ENCODE measurements around the gene ARFGAP1. TPM values are rescaled to one million over a fixed set of nuclear protein-coding genes. Genes with fewer than 3 reads are reported as not detected.

Gene ARFGAP1
- polyA plus RNA-seq, 2 of the 4 experiments (the other 2 are of a cell fraction): 41.0 to 106 TPM

- H3K27ac ChIP-seq: no peak overlapping the region
- no peak overlapping the region for H3K4me2 ChIP-seq
- DNase-seq (ENCODE audit: low read depth in 1 of 2, low spot score in 1 of 2): no peak
- WGBS (ENCODE audit: missing lambda C conversion rate): 93% methylated on average over 45 of the region's 55 CpGs
- no peaks in the 10 kb centered on the region for H3K9me3 ChIP-seq
- no peak for ATAC-seq
- TF ChIP-seq NPAS2 (CRISPR knock-in tag; IDR thresholded peaks at IDR 0.05; ENCODE audit: borderline replicate concordance) (no peak), EP300 (IDR thresholded peaks at IDR 0.05) (no peak), RARB (CRISPR knock-in tag; IDR thresholded peaks at IDR 0.05) (no peak), USF2 (IDR thresholded peaks at IDR 0.05) (no peak), TFCP2L1 (CRISPR knock-in tag; IDR thresholded peaks at IDR 0.05) (no peak), GATA3 (IDR thresholded peaks at IDR 0.05; ENCODE audit: borderline replicate concordance) (no peak), POLR2AphosphoS2 (conservative IDR thresholded peaks at IDR 0.05; ENCODE audit: low read length) (no peak), HEYL (CRISPR knock-in tag; IDR thresholded peaks at IDR 0.05) (no peak), SREBF2 (IDR thresholded peaks at IDR 0.05) (no peak), KDM1A (IDR thresholded peaks at IDR 0.05; ENCODE audit: low read depth) (no peak), RAD21 (conservative IDR thresholded peaks at IDR 0.05 in 1 of 2, IDR thresholded peaks at IDR 0.05 in 1 of 2) (no peak), HOXA7 (CRISPR knock-in tag; IDR thresholded peaks at IDR 0.05) (no peak), PHF8 (IDR thresholded peaks at IDR 0.05; ENCODE audit: borderline replicate concordance, low read depth) (no peak), RCOR1 (IDR thresholded peaks at IDR 0.05; ENCODE audit: low read depth, low read length) (no peak), FOSB (CRISPR knock-in tag; IDR thresholded peaks at IDR 0.05) (no peak), ATOH8 (CRISPR knock-in tag; IDR thresholded peaks at IDR 0.05; ENCODE audit: low read depth) (no peak), REST (IDR thresholded peaks at IDR 0.05) (no peak), ZC3H11A (IDR thresholded peaks at IDR 0.05) (no peak), CHD2 (IDR thresholded peaks at IDR 0.05; ENCODE audit: low read length, partially characterized antibody) (no peak)
- FAIRE-seq: no peak
- ChIA-PET POLR2A (no interaction called here), CTCF (interaction anchor here (0.8 to 30.4 kb wide), 7 partner anchors 10 to 62 kb away, joined by 3 to 401 read pairs (median 3); no protein-coding TSS in a partner anchor)
- H3K4me3 ChIP-seq: no peak overlapping the region
- peaks cover 9% of the 10 kb centered on the region; the same call in 2 of the 3 replicates for H3K4me1 ChIP-seq
Measured at GRCh38 chr20:63287697-63288580, 15.3 kb downstream of the ARFGAP1 start.

- POLR2A ChIA-PET: no interaction called here
- WGBS (ENCODE audit: missing lambda C conversion rate): 94% methylated on average over 18 of the region's 28 CpGs
Measured at GRCh38 chr20:63288581-63289251, 16.1 kb downstream of the ARFGAP1 start.

More at GRCh38 chr20:63288581-63289251, 16.1 kb downstream of the ARFGAP1 start:
- Histone ChIP-seq H3K9me3 (no peaks in the 10 kb centered on the region), H3K4me2 (no peak overlapping the region), H3K4me3 (no peak overlapping the region), H3K27ac (no peak overlapping the region), H3K4me1 (peaks cover 13% of the 10 kb centered on the region; the same call in 2 of the 3 replicates)
- no peak for ATAC-seq
- TF ChIP-seq HDAC2 (IDR thresholded peaks at IDR 0.05) (no peak), RARB (CRISPR knock-in tag; IDR thresholded peaks at IDR 0.05) (no peak), CHD4 (IDR thresholded peaks at IDR 0.05; ENCODE audit: borderline replicate concordance) (no peak), JUNB (IDR thresholded peaks at IDR 0.05) (no peak), ZNF302 (CRISPR knock-in tag; IDR thresholded peaks at IDR 0.05) (no peak)
- FAIRE-seq: no peak
- CTCF ChIA-PET: interaction anchor here (1.0 to 30.4 kb wide), 4 partner anchors 9 to 63 kb away, joined by 3 to 401 read pairs (median 24); no protein-coding TSS in a partner anchor
- no peak for DNase-seq (ENCODE audit: low read depth in 1 of 2, low spot score in 1 of 2)
